ENCODE measurements around the gene CYP19A1.

CYP19A1 gene

GRCh38 chr15:51252671-51253070, 85.7 kb downstream of the CYP19A1 start:
- no peak for DNase-seq

- DNase-seq = no peak
Measured at GRCh38 chr15:51251556-51251955, 86.8 kb downstream of the CYP19A1 start.

- DNase-seq = no peak
Measured at GRCh38 chr15:51250217-51251011, 88.0 kb downstream of the CYP19A1 start.

GRCh38 chr15:51245628-51246027, 92.8 kb downstream of the CYP19A1 start:
- no peak for DNase-seq

GRCh38 chr15:51244423-51244869, 94.0 kb downstream of the CYP19A1 start:
- no peak for DNase-seq

- no peak for DNase-seq
Measured at GRCh38 chr15:51243774-51244173, 94.6 kb downstream of the CYP19A1 start.

GRCh38 chr15:51240066-51240465, 98.3 kb downstream of the CYP19A1 start:
- DNase-seq = no peak

GRCh38 chr15:51237816-51238215, 100.6 kb downstream of the CYP19A1 start:
- no peak for DNase-seq

GRCh38 chr15:51234176-51234927, 104.0 kb downstream of the CYP19A1 start:
- no peak for DNase-seq

GRCh38 chr15:51232581-51232980, 105.8 kb downstream of the CYP19A1 start:
- no peak for DNase-seq

- DNase-seq = no peak
Measured at GRCh38 chr15:51229907-51230330, 108.5 kb downstream of the CYP19A1 start.

- no peak for DNase-seq
Measured at GRCh38 chr15:51227940-51228732, 110.3 kb downstream of the CYP19A1 start.

- no peak for DNase-seq
Measured at GRCh38 chr15:51226576-51227210, 111.7 kb downstream of the CYP19A1 start.

GRCh38 chr15:51224428-51224827, 114.0 kb downstream of the CYP19A1 start:
- no peak for DNase-seq

- no peak for DNase-seq
Measured at GRCh38 chr15:51223771-51224229, 114.6 kb downstream of the CYP19A1 start.

GRCh38 chr15:51218299-51218938, 120.0 kb downstream of the CYP19A1 start:
- DNase-seq = no peak

GRCh38 chr15:51212909-51213308, 125.5 kb downstream of the CYP19A1 start:
- DNase-seq = no peak

GRCh38 chr15:51212239-51212638, 126.2 kb downstream of the CYP19A1 start:
- DNase-seq = no peak

GRCh38 chr15:51205050-51205975, 133.1 kb downstream of the CYP19A1 start:
- DNase-seq = no peak

- no peak for DNase-seq
Measured at GRCh38 chr15:51203797-51204196, 134.6 kb downstream of the CYP19A1 start.

GRCh38 chr15:51202783-51203182, 135.6 kb downstream of the CYP19A1 start:
- no peak for DNase-seq
